Stimulated activated CD8-positive, alpha-beta memory T cell treated with anti-CD3 and anti-CD28 coated beads, Interleukin-12 subunit alpha, Interleukin-12 subunit beta, amount 100 ng/mL, for 4 hours (primary cell): ENCODE data around the gene ANKRD65.
A peak's percentile ranks its signal among the peaks of the same experiment; 100 is the strongest.

Experiments used
- DNase-seq: peaks from one replicate; pipeline ENCODE4 v3.0.0-alpha.2; 2020; ENCODE audit warnings: low read depth

ANKRD65 gene

GRCh38 chr1:1441002-1441888 is 20.2 kb upstream of the ANKRD65 start:
- no peak for DNase-seq

GRCh38 chr1:1440262-1441001 is 19.4 kb upstream of the ANKRD65 start:
- DNase-seq: no peak

GRCh38 chr1:1439546-1440261 is 18.6 kb upstream of the ANKRD65 start:
- DNase-seq: no peak

GRCh38 chr1:1438531-1439381 is 17.7 kb upstream of the ANKRD65 start:
- DNase-seq: no peak

GRCh38 chr1:1437904-1438376 is 16.9 kb upstream of the ANKRD65 start:
- DNase-seq: no peak

- DNase-seq: no peak
Measured at GRCh38 chr1:1437033-1437903, 16.2 kb upstream of the ANKRD65 start.

GRCh38 chr1:1436630-1437032 is 15.6 kb upstream of the ANKRD65 start:
- no peak for DNase-seq

- DNase-seq: no peak
Measured at GRCh38 chr1:1435911-1436629, 15.0 kb upstream of the ANKRD65 start.

- DNase-seq: peak; percentile 45
Measured at GRCh38 chr1:1435106-1435903, 14.2 kb upstream of the ANKRD65 start, which contains the start of gene VWA1. Gene VWA1, plus strand, starts transcription at chr1:1435690. Its CDS starts 59 bp downstream, at chr1:1435749.

GRCh38 chr1:1434824-1435105 is 13.7 kb upstream of the ANKRD65 start:
- DNase-seq: no peak

- DNase-seq: no peak
Measured at GRCh38 chr1:1434131-1434823, 13.2 kb upstream of the ANKRD65 start.

GRCh38 chr1:1433804-1434130 is 12.7 kb upstream of the ANKRD65 start:
- DNase-seq: no peak

GRCh38 chr1:1432951-1433803 is 12.1 kb upstream of the ANKRD65 start:
- DNase-seq: no peak

GRCh38 chr1:1432274-1432950 is 11.3 kb upstream of the ANKRD65 start:
- DNase-seq: no peak

- DNase-seq: no peak
Measured at GRCh38 chr1:1431845-1432273, 10.8 kb upstream of the ANKRD65 start.

GRCh38 chr1:1430992-1431844 is 10.1 kb upstream of the ANKRD65 start:
- no peak for DNase-seq
